ENCODE measurements around the gene ATP13A3. TPM values are rescaled to one million over a fixed set of nuclear protein-coding genes. Genes with fewer than 3 reads are reported as not detected.
A peak's percentile ranks its signal among the peaks of the same experiment; 100 is the strongest.

The ATP13A3 gene
- total RNA-seq, 4 donors from 2014 or later: 23.6 to 129 (median 69.8) TPM

DNA sequence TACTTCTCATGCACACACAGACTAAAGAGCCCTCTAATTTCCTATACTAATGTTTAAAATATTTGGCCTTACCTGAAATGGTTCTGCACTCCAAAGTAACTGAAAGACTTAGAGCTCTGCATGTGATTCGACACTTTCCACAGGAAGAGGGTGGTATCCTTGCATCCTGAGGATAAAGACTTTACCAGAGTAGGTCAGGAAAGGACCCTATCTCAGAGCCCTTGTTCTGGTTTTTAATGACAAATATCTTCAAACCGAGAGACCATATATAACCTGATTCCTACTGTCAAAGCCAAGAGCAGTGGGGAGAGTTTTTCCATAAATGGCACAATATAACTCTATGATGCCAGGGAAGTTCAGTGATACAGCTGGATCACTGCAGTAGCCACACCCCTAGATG lies 87.6 kb downstream of the ATP13A3 start, which contains the start of gene GP5:
Gene GP5, minus strand, starts transcription at position 101 of the 400 bp plus-strand sequence. CDS start 984 bp downstream, outside the sequence.
- intact Hi-C loops (cut with DNase I; ENCODE audit: low total_unique reads): no loop called here
- Histone ChIP-seq H3K9me3 (no peaks in the 10 kb centered on the region), H3K4me1 (peaks cover 0 to 30% (median 13%) of the 10 kb centered on the region in 4 donors), H3K27ac (no peak within 1 kb of the TSS), H3K36me3 (no peaks in the 10 kb centered on the region), H3K27me3 (peaks cover 20% of the 10 kb centered on the region), H3K4me3 (peak within 1 kb of the TSS in 1 of 4 donors; percentile 35)
- DNase-seq: no peak
- no peak for TF ChIP-seq POLR2AphosphoS5 (IDR thresholded peaks at IDR 0.05)
- TF ChIP-seq EP300 (IDR thresholded peaks at IDR 0.05; ENCODE audit: low read depth): no peak
- TF ChIP-seq, protein P1, sequence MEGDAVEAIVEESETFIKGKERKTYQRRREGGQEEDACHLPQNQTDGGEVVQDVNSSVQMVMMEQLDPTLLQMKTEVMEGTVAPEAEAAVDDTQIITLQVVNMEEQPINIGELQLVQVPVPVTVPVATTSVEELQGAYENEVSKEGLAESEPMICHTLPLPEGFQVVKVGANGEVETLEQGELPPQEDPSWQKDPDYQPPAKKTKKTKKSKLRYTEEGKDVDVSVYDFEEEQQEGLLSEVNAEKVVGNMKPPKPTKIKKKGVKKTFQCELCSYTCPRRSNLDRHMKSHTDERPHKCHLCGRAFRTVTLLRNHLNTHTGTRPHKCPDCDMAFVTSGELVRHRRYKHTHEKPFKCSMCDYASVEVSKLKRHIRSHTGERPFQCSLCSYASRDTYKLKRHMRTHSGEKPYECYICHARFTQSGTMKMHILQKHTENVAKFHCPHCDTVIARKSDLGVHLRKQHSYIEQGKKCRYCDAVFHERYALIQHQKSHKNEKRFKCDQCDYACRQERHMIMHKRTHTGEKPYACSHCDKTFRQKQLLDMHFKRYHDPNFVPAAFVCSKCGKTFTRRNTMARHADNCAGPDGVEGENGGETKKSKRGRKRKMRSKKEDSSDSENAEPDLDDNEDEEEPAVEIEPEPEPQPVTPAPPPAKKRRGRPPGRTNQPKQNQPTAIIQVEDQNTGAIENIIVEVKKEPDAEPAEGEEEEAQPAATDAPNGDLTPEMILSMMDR (IDR thresholded peaks at IDR 0.05): no peak
- TF ChIP-seq POLR2A (IDR thresholded peaks at IDR 0.05): no peak
- 69% methylated on average over 2 of the region's 2 CpGs; no CpG with 5 or more reads in 1 of the 2 donors for WGBS, 2 donors (ENCODE audit: low coverage in 1 of 2)
- in situ Hi-C loops (cut with MboI; ENCODE audit: low pct_ligation_motif_present in 1 of 4, low pct_unique_long_range_greater_than_20kb in 1 of 4, low sequenced_read_pairs in 3 of 4): loop anchor here in 1 of 4 donors (5.0 kb wide), 1 partner anchor 62 kb away; no protein-coding TSS in a partner anchor

DNA sequence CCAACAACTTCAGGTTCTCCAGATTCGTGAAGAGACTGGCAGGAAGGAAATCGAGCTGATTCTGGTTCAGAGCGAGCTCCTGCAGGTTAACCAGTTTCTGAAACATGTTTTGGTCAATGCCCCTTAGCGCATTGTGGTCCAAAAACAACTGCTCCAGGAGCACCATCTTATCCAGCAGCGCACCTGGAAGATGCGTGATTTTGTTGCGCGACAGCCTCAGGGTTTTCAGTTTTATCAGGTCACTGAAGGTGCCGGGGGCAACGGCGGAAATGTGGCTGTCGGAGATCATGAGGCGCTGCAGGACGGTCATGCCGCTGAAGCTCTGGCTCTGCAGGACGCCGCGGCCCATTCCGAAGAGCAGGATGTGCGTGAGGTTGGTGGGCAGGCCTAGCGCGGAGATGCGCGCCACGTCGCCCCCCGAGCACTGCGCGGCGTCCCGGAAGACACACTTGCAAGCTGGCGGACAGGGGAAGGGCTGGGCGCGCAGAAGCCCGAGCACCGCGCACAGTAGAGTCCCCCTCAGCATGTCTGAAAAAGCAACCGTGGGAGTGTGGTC lies 89.0 kb downstream of the ATP13A3 start:
- in situ Hi-C loops (cut with MboI; ENCODE audit: low pct_ligation_motif_present in 1 of 4, low pct_unique_long_range_greater_than_20kb in 1 of 4, low sequenced_read_pairs in 3 of 4) (loop anchor here in 1 of 4 donors (5.0 kb wide), 1 partner anchor 61 kb away; no protein-coding TSS in a partner anchor), intact Hi-C loops (cut with DNase I; ENCODE audit: low total_unique reads) (no loop called here)
- peak overlapping the region in 1 of 4 donors; percentile 35 for H3K4me3 ChIP-seq
- H3K27ac ChIP-seq: no peak overlapping the region
- H3K9me3 ChIP-seq: no peaks in the 10 kb centered on the region
- peaks cover 20% of the 10 kb centered on the region for H3K27me3 ChIP-seq
- DNase-seq: no peak
- WGBS, 2 donors (ENCODE audit: low coverage in 1 of 2): 37 to 76% methylated on average over 3 to 36 of the region's 38 CpGs
- no peaks in the 10 kb centered on the region for H3K36me3 ChIP-seq
- H3K4me1 ChIP-seq: peaks cover 0 to 31% (median 13%) of the 10 kb centered on the region in 4 donors
- TF ChIP-seq POLR2AphosphoS5 (IDR thresholded peaks at IDR 0.05) (no peak), POLR2A (IDR thresholded peaks at IDR 0.05) (no peak), EP300 (IDR thresholded peaks at IDR 0.05; ENCODE audit: low read depth) (no peak)
- TF ChIP-seq, protein P1 (IDR thresholded peaks at IDR 0.05): no peak

DNA sequence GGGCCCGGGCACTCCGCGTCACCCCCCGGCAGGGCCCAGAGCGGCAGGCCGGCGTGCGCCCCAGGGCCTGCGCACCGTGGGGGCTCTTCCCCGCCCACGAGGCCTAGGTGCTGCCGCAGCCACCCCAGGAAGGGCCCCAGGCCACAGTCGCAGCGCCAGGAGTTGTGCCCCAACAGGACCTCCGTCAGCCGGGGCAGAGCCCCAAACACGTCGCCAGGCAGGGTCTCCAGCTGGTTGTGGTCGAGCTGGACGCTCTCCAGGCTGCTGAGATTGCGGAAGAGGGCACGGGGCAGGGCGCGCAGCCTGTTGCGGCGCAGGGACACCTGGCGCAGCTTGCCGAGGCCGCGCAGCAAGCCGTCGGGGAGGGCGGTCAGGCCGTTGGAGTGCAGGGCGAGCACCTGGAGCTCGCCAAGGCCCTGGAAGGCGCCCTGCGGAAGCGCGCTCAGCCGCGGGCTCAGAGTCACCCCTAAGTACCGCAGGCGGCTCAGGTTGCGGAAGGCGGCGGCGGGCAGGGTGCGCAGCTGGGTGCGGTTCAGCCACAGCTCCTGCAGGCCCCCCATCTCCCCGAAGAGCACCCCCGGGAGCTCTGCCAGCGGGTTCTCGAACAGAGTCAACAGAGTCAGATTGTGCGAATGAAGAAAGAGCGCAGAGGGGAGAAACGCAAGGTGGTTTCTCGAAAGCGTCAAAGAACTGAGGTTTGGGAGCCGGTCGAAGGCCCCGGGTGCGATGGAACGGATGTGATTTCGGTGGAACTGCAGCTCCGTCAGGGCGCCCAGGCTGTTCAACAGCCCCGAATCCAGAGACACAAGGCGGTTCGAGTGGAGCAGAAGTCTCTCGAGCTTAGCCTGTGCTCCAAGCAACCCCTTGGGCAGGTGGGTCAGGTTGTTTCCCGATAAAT lies 89.7 kb downstream of the ATP13A3 start:
- in situ Hi-C loops (cut with MboI; ENCODE audit: low pct_ligation_motif_present in 1 of 4, low pct_unique_long_range_greater_than_20kb in 1 of 4, low sequenced_read_pairs in 3 of 4): loop anchor here in 1 of 4 donors (5.0 kb wide), 1 partner anchor 60 kb away; no protein-coding TSS in a partner anchor
- H3K27ac ChIP-seq: peak overlapping the region; percentile 32 to 68 (median 50)
- no peak for DNase-seq

More for the DNA sequence above, 89.7 kb downstream of the ATP13A3 start:
- TF ChIP-seq POLR2AphosphoS5 (IDR thresholded peaks at IDR 0.05) (no peak), POLR2A (IDR thresholded peaks at IDR 0.05) (no peak), EP300 (IDR thresholded peaks at IDR 0.05; ENCODE audit: low read depth) (no peak)
- TF ChIP-seq, protein P1 (IDR thresholded peaks at IDR 0.05): no peak
- H3K9me3 ChIP-seq: no peaks in the 10 kb centered on the region
- no peaks in the 10 kb centered on the region for H3K36me3 ChIP-seq
- peaks cover 0 to 34% (median 13%) of the 10 kb centered on the region in 4 donors for H3K4me1 ChIP-seq
- H3K4me3 ChIP-seq: peak overlapping the region in 2 of 4 donors; percentile 10 to 24
- intact Hi-C loops (cut with DNase I; ENCODE audit: low total_unique reads): no loop called here
- peaks cover 20% of the 10 kb centered on the region for H3K27me3 ChIP-seq
- WGBS, 2 donors (ENCODE audit: low coverage in 1 of 2): 45% methylated on average over 72 of the region's 73 CpGs; no CpG with 5 or more reads in 1 of the 2 donors

All from transverse colon (tissue), 4 donors.